ENCODE results near the gene CYLD.

Gene CYLD

GRCh38 chr16:50709061-50709684 is 32.7 kb upstream of the CYLD start:
- Histone ChIP-seq H3K4me3 (replicated peaks; ENCODE audit: low read depth, low read length) (no peak overlapping the region), H3K27me3 (replicated peaks; ENCODE audit: control insufficient read depth, insufficient read depth, low read length) (no peaks in the 10 kb centered on the region), H3K36me3 (ENCODE audit: control insufficient read depth, insufficient read depth, low read length) (peaks cover 5% of the 10 kb centered on the region)
- TF ChIP-seq, protein P1, sequence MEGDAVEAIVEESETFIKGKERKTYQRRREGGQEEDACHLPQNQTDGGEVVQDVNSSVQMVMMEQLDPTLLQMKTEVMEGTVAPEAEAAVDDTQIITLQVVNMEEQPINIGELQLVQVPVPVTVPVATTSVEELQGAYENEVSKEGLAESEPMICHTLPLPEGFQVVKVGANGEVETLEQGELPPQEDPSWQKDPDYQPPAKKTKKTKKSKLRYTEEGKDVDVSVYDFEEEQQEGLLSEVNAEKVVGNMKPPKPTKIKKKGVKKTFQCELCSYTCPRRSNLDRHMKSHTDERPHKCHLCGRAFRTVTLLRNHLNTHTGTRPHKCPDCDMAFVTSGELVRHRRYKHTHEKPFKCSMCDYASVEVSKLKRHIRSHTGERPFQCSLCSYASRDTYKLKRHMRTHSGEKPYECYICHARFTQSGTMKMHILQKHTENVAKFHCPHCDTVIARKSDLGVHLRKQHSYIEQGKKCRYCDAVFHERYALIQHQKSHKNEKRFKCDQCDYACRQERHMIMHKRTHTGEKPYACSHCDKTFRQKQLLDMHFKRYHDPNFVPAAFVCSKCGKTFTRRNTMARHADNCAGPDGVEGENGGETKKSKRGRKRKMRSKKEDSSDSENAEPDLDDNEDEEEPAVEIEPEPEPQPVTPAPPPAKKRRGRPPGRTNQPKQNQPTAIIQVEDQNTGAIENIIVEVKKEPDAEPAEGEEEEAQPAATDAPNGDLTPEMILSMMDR (IDR thresholded peaks at IDR 0.05; ENCODE audit: insufficient read depth, low read length, poor library complexity, severe bottlenecking), result no peak
- DNase-seq (ENCODE audit: extremely low read depth, insufficient read length), result no peak

DNA sequence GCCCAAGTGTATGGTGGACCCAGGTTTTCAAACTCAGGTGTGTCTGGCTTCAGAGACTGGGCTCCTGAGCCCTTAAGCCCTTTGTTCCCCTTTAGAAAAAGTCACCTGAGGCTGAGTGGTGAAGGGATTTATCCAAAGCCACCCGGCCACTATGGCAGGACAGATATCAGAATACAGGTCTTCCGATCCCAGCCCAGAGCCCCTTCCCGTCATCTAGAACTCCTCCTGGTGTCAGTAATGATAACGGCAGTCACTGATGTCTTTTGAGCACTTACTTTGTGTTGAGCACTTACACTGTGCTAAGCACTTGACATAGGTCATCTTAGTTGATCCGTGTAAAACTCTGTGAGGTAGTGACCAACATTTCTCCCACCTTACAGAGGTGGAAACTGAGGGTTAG is 31.9 kb upstream of the CYLD start:
- DNase-seq (ENCODE audit: extremely low read depth, insufficient read length), result no peak

GRCh38 chr16:50711040-50711439 is 30.8 kb upstream of the CYLD start:
- TF ChIP-seq, protein P1 (IDR thresholded peaks at IDR 0.05; ENCODE audit: insufficient read depth, low read length, poor library complexity, severe bottlenecking), result no peak
- H3K4me3 ChIP-seq (replicated peaks; ENCODE audit: low read depth, low read length), result no peak overlapping the region
- peaks cover 5% of the 10 kb centered on the region for H3K36me3 ChIP-seq (ENCODE audit: control insufficient read depth, insufficient read depth, low read length)
- DNase-seq (ENCODE audit: extremely low read depth, insufficient read length), result no peak
- H3K27me3 ChIP-seq (replicated peaks; ENCODE audit: control insufficient read depth, insufficient read depth, low read length), result no peaks in the 10 kb centered on the region

More for the DNA sequence above, 31.9 kb upstream of the CYLD start:
- Histone ChIP-seq H3K36me3 (ENCODE audit: control insufficient read depth, insufficient read depth, low read length) (peaks cover 5% of the 10 kb centered on the region), H3K4me3 (replicated peaks; ENCODE audit: low read depth, low read length) (no peak overlapping the region), H3K27me3 (replicated peaks; ENCODE audit: control insufficient read depth, insufficient read depth, low read length) (no peaks in the 10 kb centered on the region)
- TF ChIP-seq, protein P1 (IDR thresholded peaks at IDR 0.05; ENCODE audit: insufficient read depth, low read length, poor library complexity, severe bottlenecking), result no peak

DNA sequence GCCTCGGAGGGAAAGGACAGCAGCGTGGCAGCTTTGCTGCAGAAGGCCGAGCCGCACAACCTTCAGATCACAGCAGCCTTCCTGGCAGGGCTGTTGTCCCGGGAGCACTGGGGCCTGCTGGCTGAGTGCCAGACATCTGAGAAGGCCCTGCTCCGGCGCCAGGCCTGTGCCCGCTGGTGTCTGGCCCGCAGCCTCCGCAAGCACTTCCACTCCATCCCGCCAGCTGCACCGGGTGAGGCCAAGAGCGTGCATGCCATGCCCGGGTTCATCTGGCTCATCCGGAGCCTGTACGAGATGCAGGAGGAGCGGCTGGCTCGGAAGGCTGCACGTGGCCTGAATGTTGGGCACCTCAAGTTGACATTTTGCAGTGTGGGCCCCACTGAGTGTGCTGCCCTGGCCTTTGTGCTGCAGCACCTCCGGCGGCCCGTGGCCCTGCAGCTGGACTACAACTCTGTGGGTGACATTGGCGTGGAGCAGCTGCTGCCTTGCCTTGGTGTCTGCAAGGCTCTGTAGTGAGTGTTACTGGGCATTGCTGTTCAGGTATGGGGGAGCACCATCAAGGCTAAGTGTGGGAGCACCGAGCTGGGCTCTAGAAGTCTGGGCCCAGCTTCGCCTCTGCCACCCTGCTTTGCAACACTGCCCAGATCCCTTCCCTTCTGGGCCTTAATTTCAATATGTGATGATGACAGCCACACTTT is 29.9 kb upstream of the CYLD start:
- H3K27me3 ChIP-seq (replicated peaks; ENCODE audit: control insufficient read depth, insufficient read depth, low read length), result no peaks in the 10 kb centered on the region
- TF ChIP-seq, protein P1 (IDR thresholded peaks at IDR 0.05; ENCODE audit: insufficient read depth, low read length, poor library complexity, severe bottlenecking), result no peak
- peaks cover 5% of the 10 kb centered on the region for H3K36me3 ChIP-seq (ENCODE audit: control insufficient read depth, insufficient read depth, low read length)
- DNase-seq (ENCODE audit: extremely low read depth, insufficient read length), result no peak
- H3K4me3 ChIP-seq (replicated peaks; ENCODE audit: low read depth, low read length), result no peak overlapping the region

DNA sequence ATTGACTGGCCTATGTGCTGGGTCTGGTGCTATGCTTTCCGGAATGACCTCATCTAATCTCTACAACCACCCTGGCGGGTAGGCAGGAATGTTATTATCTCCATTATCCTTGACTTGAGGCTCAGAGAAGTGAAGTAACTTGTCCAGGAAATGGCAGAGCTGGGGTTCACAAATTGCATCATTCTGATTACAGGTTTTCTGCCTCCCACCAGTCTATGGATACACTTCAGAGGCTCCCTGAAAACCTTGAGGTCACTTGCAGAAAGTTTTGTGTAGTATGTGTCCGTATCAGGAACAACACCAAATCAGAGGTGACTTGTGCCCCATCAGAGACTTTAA is 29.4 kb upstream of the CYLD start:
- TF ChIP-seq, protein P1 (IDR thresholded peaks at IDR 0.05; ENCODE audit: insufficient read depth, low read length, poor library complexity, severe bottlenecking), result no peak
- peaks cover 5% of the 10 kb centered on the region for H3K36me3 ChIP-seq (ENCODE audit: control insufficient read depth, insufficient read depth, low read length)

More for the DNA sequence above, 29.4 kb upstream of the CYLD start:
- Histone ChIP-seq H3K4me3 (replicated peaks; ENCODE audit: low read depth, low read length) (no peak overlapping the region), H3K27me3 (replicated peaks; ENCODE audit: control insufficient read depth, insufficient read depth, low read length) (no peaks in the 10 kb centered on the region)
- no peak for DNase-seq (ENCODE audit: extremely low read depth, insufficient read length)
